ENCODE data around the gene KCNN4.

KCNN4 gene

DNA sequence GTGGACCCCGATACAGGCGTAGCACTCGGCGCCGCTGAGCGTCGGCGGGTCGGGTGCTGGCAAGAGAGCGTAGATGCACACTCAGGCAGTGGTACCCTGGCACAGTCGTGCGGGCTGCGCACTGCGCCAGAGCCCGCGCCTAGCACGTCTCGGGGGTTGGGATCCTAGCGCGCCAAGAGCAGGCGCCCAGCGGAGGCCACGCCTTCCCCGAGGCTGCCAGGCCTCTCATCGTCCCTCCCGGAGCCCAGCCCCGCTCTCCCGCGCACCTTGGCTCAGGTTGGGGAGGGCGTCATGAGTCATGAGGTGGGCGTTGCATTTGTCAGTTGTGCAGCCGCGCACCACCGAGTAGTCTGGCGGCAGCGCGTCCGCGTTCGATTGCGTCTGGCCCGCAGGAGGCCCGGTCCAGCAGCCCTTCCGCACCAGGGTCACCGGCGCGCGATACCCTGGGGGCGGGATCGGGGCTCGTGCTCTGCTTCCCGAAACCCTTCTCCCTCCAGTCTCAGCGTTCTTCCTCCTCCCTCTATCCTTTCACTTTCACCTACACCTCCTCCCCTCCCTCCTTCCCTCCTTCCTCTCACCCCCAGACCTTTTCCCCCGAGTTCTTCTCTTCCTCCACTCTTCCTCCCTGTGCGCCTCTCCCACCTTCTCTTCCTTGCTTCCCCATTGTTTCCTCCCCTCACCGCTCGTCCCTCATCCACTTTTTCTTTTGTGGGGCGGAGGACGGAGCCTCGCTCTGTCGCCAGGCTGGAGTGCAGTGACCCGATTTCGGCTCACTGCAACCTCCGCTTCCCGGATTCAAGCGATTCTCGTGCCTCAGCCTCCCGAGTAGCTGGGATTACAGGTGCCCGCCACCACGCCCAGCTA is 18.0 kb upstream of the KCNN4 start:
- no peaks in the 10 kb centered on the region for H4K20me1 ChIP-seq (ENCODE audit: insufficient read depth)
- no peak overlapping the region for H3K9ac ChIP-seq
- H3K27ac ChIP-seq = no peak overlapping the region

DNA sequence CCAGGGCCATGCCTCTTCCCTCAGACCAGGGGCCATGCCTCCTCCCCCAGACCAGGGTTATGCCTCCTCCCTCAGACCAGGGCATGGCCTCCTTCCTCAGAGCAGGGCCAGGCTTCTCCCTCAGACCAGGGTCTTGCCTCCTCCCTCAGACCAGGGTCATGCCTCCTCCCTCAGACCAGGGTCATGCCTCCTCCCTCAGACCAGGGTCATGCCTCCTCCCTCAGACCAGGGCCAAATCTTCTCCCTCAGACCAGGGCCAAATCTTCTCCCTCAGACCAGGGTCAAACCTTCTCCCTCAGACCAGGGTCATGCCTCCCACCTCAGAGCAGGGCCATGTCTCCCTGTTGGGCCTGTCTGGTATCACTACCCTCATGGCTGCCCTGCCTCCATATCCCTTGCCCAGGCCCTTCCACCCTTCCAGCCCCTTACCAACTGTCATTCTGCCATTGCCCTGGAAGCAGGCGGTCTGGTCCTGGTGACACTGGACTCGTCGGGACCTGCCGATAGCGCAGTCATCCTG is 17.3 kb upstream of the KCNN4 start:
- H2AFZ ChIP-seq (ENCODE audit: low read depth) = no peak overlapping the region

More for the DNA sequence above, 18.0 kb upstream of the KCNN4 start:
- Histone ChIP-seq H3K79me2 (ENCODE audit: insufficient read depth, low read depth) (no peaks in the 10 kb centered on the region), H2AFZ (ENCODE audit: low read depth) (no peak overlapping the region), H3K4me3 (IDR thresholded peaks at IDR 0.05; ENCODE audit: insufficient read depth, low read depth, low read length) (no peak overlapping the region), H3K4me2 (no peak overlapping the region), H3K27me3 (ENCODE audit: insufficient read depth, low read depth) (no peaks in the 10 kb centered on the region), H3K4me1 (ENCODE audit: low read depth, poor library complexity, severe bottlenecking) (no peaks in the 10 kb centered on the region), H3K36me3 (ENCODE audit: insufficient read depth) (no peaks in the 10 kb centered on the region)
- TF ChIP-seq, protein P1, sequence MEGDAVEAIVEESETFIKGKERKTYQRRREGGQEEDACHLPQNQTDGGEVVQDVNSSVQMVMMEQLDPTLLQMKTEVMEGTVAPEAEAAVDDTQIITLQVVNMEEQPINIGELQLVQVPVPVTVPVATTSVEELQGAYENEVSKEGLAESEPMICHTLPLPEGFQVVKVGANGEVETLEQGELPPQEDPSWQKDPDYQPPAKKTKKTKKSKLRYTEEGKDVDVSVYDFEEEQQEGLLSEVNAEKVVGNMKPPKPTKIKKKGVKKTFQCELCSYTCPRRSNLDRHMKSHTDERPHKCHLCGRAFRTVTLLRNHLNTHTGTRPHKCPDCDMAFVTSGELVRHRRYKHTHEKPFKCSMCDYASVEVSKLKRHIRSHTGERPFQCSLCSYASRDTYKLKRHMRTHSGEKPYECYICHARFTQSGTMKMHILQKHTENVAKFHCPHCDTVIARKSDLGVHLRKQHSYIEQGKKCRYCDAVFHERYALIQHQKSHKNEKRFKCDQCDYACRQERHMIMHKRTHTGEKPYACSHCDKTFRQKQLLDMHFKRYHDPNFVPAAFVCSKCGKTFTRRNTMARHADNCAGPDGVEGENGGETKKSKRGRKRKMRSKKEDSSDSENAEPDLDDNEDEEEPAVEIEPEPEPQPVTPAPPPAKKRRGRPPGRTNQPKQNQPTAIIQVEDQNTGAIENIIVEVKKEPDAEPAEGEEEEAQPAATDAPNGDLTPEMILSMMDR (conservative IDR thresholded peaks at IDR 0.05; ENCODE audit: low read depth, low read length) = no peak

DNA sequence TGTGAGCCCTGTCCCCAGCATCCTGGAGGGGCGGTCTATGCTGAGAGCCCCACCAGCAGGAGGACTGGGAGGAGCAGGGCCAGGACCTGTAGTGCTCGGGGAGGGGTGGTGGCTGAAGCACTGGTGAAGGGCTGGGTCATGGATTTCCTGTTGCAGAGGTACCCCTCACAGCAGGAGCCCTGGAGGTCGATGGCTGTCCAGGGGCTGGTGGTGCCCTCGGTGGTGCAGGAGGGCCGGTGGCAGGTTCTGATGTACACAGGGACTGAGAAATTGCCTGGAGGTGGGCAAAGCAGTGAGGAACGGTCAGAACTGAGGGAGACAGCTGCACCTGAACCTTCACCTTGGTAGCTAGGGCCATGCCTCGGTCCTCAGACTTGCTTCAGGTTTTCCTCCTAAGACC is 16.8 kb upstream of the KCNN4 start:
- no peaks in the 10 kb centered on the region for H3K4me1 ChIP-seq (ENCODE audit: low read depth, poor library complexity, severe bottlenecking)
- H3K27me3 ChIP-seq (ENCODE audit: insufficient read depth, low read depth) = no peaks in the 10 kb centered on the region
- no peaks in the 10 kb centered on the region for H3K79me2 ChIP-seq (ENCODE audit: insufficient read depth, low read depth)
- TF ChIP-seq, protein P1 (conservative IDR thresholded peaks at IDR 0.05; ENCODE audit: low read depth, low read length) = no peak
- no peak overlapping the region for H3K27ac ChIP-seq
- H3K9ac ChIP-seq = no peak overlapping the region
- no peak overlapping the region for H3K4me3 ChIP-seq (IDR thresholded peaks at IDR 0.05; ENCODE audit: insufficient read depth, low read depth, low read length)
- no peaks in the 10 kb centered on the region for H4K20me1 ChIP-seq (ENCODE audit: insufficient read depth)
- no peak overlapping the region for H2AFZ ChIP-seq (ENCODE audit: low read depth)
- no peaks in the 10 kb centered on the region for H3K36me3 ChIP-seq (ENCODE audit: insufficient read depth)
- no peak overlapping the region for H3K4me2 ChIP-seq

More for the DNA sequence above, 17.3 kb upstream of the KCNN4 start:
- no peak overlapping the region for H3K27ac ChIP-seq
- no peaks in the 10 kb centered on the region for H4K20me1 ChIP-seq (ENCODE audit: insufficient read depth)
- no peaks in the 10 kb centered on the region for H3K36me3 ChIP-seq (ENCODE audit: insufficient read depth)
- no peak overlapping the region for H3K4me2 ChIP-seq
- H3K27me3 ChIP-seq (ENCODE audit: insufficient read depth, low read depth) = no peaks in the 10 kb centered on the region
- H3K4me1 ChIP-seq (ENCODE audit: low read depth, poor library complexity, severe bottlenecking) = no peaks in the 10 kb centered on the region
- no peak overlapping the region for H3K9ac ChIP-seq
- TF ChIP-seq, protein P1 (conservative IDR thresholded peaks at IDR 0.05; ENCODE audit: low read depth, low read length) = no peak
- H3K4me3 ChIP-seq (IDR thresholded peaks at IDR 0.05; ENCODE audit: insufficient read depth, low read depth, low read length) = no peak overlapping the region
- no peaks in the 10 kb centered on the region for H3K79me2 ChIP-seq (ENCODE audit: insufficient read depth, low read depth)

DNA sequence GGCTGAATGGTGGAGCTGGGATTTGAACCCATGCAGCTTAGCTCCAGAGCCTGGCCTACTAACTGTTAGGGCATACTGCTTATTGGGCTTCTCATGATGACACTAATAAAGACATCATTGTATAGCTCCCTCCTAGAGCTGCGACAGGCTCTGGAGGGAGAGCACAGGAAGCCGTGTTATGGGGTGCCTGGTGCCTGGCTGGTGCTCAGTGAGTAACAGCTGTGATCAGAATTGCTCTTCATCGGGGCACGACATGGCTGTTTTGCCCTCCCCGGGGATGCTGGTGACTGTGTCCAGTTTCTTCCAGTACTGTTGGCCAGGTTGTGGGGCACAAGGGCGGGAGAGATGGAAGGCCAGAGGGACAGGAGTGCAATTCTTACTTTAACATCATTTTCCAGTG is 16.3 kb upstream of the KCNN4 start:
- Histone ChIP-seq H3K4me2 (no peak overlapping the region), H3K79me2 (ENCODE audit: insufficient read depth, low read depth) (no peaks in the 10 kb centered on the region), H3K27ac (no peak overlapping the region), H3K4me1 (ENCODE audit: low read depth, poor library complexity, severe bottlenecking) (no peaks in the 10 kb centered on the region), H3K36me3 (ENCODE audit: insufficient read depth) (no peaks in the 10 kb centered on the region), H3K4me3 (IDR thresholded peaks at IDR 0.05; ENCODE audit: insufficient read depth, low read depth, low read length) (no peak overlapping the region), H3K27me3 (ENCODE audit: insufficient read depth, low read depth) (no peaks in the 10 kb centered on the region), H3K9ac (no peak overlapping the region), H2AFZ (ENCODE audit: low read depth) (no peak overlapping the region), H4K20me1 (ENCODE audit: insufficient read depth) (no peaks in the 10 kb centered on the region)
- TF ChIP-seq, protein P1 (conservative IDR thresholded peaks at IDR 0.05; ENCODE audit: low read depth, low read length) = no peak
